NCI-H1436 (cell line): ENCODE data around the gene ADAMTS2.

Experiments
- DNase-seq: peaks from one replicate; lab custom pipeline; 2025; lab: John Stamatoyannopoulos, UW

ADAMTS2 gene

GRCh38 chr5:179215576-179215975 lies 129.7 kb downstream of the ADAMTS2 start:
- no peak for DNase-seq

DNA sequence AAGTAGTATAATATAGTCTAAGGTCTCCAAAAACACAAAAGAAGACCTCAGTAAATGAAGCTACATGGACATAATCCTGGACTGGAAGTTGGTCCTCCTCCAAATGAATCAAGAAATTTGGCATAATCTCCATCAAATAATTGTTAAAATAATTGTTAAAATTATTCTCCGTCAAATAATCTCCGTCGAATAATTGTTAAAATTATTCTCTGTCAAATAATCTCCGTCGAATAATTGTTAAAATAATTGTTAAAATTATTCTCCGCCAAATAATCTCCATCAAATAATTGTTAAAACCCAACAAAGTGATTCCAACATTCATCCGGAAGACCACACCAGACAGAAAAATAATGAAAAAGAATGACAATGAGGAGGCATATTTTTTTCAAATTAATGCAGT lies 130.6 kb downstream of the ADAMTS2 start:
- DNase-seq, result no peak

DNA sequence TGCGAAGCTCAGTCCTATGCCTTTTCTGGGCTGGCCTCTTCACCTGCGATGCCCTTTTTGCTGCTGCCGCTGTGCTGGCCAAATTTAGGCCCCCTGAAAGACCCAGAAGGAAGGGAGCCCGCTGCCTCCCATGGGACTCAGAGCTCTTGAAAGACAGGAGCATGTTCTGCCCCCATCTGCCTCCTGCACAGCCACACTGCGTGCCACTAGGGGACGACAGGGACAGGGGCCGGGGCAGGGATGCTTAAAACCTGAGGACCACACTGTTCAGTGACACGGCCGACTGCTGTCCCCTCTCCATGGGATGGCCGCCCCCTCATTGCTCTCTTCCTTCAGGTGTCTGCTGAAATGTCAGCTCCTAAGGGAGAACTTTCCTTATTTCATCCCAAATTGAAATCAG lies 132.4 kb downstream of the ADAMTS2 start:
- no peak for DNase-seq

- no peak for DNase-seq
Measured at GRCh38 chr5:179211631-179212030, 133.6 kb downstream of the ADAMTS2 start.

DNA sequence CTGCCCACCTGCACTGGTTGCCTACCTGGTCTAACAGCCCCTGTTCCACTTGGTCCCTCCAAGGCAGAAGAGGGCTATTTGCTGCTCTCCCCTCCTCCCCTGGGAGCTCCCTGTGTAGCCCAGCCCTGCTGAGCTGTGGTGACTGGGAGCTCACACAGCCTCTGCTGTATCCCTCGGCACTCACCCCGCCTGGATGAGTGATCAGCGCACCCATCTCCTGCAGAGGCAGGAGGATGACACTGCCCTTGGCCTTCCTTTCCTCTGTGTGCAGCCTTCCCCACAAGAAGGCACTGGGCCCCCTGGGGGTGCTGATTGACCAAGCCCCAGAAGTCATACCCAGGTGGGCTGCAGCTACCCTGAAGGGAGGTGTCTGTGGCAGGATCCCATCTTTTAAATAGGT lies 134.2 kb downstream of the ADAMTS2 start:
- DNase-seq, result no peak

- DNase-seq, result no peak
Measured at GRCh38 chr5:179210478-179210877, 134.8 kb downstream of the ADAMTS2 start.

DNA sequence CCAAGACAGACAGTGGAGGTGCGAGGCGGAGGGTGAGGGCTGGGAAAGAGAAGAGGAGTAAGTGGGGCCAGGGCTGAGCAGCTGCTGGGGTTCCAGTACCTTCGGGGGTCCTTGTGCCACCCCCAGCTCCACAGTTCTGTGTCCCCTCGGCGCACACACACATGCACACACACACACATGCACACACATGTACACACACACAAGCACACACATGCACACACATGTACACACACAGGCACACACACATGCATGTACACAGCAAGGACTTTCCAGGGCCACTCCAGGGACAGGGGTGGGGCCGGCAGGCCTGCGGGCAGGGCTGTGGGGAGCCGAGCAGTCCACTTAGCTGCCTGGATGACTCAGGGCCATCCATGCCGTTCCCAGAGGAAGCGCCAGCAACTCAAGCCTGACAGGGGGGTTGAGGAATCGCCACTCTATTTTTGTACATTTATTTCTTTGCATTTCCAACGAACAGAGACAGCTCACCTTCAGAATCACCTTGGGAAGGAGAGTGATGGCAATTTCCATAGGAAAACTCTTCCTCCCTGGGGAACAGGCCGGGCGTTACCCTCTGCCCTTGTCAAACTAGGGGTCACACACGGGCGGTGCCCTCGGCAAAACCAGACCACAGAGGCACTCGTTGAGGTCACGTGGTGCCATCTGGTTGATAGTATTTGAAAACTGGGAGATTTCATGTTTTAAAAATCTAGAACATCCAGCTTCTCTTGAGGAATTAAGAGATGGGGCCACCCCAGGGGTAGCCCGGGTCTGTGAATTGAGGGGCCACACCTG lies 135.7 kb downstream of the ADAMTS2 start:
- DNase-seq, result no peak

DNA sequence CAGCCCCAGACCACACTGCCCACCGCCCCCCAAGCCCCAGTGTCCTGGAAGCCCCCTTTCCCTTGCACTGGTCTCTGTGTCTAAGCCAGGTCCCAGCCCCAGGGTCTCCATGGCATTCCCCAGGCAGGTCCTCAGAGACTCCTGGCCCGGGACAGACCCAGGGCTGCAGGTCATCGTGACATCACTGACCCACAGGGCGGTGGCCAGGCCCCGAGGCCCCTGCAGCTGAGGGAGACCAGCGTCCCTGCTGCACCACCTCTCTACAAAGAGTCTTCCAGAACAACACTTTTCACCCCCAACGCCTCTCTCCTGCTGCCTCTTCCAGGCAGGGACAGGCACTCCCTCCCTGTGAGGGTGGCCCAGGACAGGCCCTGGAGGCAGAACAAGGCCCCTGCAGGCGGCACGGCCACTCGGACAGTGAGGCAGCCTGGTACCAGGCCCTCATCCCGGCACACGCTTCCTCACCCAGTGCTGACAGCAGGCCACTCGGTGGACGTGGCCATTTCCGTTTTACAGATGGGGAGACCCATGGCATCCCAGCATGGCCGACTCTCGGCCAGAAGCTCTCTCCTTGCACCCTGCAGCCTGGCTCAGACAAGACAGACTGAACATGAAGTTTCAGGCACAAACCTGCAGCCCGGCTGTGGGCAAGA lies 136.4 kb downstream of the ADAMTS2 start:
- DNase-seq, result no peak

GRCh38 chr5:179207920-179208705 lies 137.1 kb downstream of the ADAMTS2 start:
- DNase-seq, result no peak

- DNase-seq, result no peak
Measured at GRCh38 chr5:179207470-179207869, 137.8 kb downstream of the ADAMTS2 start.

DNA sequence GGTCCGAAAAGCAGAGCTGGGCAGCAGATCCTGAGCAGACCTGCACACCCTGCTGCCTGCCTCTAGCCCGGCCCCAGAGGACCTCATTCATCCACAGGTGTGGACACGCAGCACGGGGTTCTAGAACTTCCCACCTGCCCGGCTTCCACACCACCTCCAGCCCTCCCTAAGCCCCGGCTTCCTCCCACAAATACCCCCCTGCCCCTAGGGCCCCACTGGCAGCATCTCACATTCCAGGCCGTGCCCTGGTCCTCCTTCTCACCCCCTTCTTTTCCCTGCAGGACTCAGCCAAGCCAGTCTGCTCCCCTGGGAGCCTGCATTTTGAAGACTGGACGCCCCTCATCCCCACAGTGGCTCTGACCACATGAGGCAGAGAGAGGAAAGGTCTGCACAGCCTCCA lies 138.9 kb downstream of the ADAMTS2 start:
- no peak for DNase-seq

DNA sequence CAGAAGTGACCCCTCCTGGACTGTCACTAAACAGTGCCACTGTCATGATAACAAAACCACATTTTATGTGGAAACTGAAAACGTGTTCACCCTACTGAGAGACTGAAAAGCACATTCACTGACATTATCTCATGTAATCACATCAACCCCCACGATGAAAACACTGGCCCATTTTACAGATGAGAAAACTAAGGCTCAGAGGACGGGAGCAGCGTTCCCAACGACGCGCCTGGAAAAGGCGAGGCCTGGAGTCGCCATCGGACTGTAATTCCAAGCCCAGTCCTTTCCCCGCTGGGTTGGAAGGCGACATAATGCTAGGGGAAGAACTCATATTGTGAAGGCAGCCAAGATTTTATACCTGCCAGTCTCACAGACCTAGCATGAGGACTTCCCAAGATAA lies 140.0 kb downstream of the ADAMTS2 start:
- no peak for DNase-seq

- no peak for DNase-seq
Measured at GRCh38 chr5:179204572-179204971, 140.7 kb downstream of the ADAMTS2 start.

DNA sequence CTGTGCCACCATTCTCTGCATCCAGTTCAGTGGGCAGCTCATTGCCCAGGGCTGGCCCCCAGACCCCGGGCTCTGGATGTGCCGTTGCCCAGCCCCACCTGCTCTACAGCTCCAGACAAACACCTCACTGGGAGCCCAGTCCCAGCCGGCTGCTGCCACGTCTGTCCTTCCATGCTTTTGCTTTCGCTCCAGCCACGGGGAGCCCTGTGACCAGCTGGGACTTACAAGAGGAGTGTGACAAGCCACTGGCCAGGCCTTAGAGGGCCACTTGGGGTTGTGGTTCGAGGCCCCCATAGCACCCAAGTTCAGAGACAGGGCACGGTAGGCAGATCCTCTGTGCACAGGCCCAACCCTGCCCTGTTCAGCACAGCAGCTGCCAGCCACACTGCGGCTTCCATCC lies 142.0 kb downstream of the ADAMTS2 start:
- no peak for DNase-seq

- DNase-seq, result no peak
Measured at GRCh38 chr5:179201986-179202385, 143.3 kb downstream of the ADAMTS2 start.

DNA sequence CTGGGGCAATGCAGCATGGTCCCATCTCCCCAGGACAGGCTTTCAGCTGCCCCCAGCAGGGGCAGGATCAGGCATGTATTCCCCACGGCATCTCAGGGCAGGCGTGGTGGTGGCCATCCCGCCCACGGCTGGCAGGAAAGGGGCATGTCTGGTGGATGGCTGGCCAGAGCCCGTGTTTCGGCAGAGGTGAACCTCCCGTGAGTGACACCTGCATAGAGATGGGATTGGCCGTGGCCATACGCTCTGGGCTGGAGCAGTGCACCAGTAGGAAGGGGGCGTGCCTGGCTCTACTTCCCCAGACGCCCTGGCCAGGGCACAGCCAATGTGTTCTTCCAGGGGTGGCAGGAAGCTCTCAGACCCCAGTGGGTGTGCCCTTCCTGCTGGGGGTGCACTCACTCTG lies 146.0 kb downstream of the ADAMTS2 start:
- DNase-seq, result no peak

DNA sequence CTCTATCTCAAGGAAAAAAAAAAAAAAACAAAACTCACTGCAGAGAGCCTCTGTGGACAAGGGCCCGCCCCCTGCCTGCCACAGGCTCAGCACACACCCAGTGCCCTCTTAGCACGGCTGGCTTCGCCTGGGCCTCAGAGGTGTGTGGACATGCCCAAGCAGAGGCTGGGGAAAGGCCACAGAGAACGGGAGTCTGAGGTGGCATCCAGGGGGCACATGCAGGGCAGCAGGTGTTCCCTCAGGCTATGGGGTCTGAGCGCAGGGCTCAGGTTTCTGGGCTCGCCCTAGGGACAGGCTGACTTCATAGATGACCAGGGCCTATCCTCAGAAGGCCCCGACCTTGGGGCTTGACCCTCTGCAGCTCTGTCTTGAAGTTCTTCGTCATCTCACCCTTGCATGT lies 146.4 kb downstream of the ADAMTS2 start:
- DNase-seq, result no peak

DNA sequence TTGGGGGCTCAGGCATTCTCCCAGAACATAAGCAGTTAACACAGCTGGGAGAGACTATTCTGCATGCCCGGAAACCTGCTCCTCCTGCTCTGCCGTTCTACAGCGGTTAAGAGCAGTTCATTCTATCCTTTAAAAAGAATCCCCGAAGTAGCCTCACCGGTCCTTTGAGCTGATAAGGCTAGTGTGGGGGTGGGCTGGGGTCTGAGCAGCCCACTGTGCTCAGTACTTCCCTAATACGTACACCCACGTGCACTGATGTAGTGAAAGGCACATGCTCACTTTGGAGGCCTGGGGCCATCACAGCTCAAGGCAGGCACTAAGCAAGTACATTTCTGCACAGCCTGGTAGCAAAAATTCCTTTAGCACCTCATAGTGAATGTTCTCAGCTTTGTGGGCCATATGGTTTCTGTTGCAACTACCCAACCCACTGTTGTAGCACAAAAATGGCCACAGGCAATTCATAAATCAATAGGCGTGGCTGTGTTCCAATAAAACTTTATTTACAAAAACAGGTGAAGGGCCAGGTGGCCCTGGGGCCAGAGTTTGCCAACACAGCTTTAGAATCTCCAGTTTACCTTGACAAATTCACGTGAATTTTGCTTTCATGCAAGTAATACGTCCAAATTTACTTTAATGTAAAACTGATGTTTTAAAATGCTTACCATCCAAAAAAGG lies 148.7 kb downstream of the ADAMTS2 start:
- DNase-seq, result no peak

GRCh38 chr5:179195561-179196404 lies 149.5 kb downstream of the ADAMTS2 start:
- no peak for DNase-seq

- no peak for DNase-seq
Measured at GRCh38 chr5:179194941-179195381, 150.3 kb downstream of the ADAMTS2 start.

DNA sequence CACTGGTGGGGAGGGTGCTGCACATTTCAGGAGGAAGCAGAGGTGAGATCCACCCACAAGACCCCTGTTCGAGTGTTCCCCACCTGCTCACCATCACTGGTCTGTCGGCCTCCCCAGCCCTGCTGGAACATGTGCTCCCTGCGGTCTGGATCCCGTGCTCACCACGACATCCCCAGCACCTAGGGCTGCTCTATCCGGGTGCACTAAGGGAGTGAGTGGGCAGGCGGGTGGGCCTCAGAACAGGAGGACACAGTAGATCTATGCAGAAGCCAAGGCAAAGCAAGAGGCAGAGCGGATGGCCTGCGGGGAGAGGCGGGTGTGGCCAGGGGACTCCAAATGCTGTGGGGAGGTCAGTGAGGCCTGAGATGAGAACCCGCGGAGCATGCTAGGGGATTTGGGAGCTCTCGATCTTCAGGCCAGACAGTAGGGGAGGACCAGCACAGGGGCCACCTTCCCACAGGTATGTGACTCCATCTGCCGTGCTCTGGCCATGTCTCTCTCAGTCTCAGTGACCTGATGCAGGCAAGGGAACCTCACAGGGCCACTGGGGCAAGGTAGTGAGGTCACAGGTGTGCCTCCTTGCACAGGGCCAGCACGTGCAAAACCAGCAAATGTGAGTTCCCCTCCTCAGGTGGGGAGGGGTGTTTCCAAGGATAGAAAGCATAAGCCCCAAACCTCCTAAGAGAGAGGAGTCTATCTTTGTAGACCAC lies 150.9 kb downstream of the ADAMTS2 start:
- no peak for DNase-seq
